Transverse colon (tissue), 4 donors: ENCODE results near the gene FNIP2. TPM values are rescaled to one million over a fixed set of nuclear protein-coding genes. Genes with fewer than 3 reads are reported as not detected.

Source experiments
- DNase-seq: peaks from one replicate; pipeline ENCODE4 v3.0.0-alpha.2; 2019
- H3K27ac ChIP-seq, 4 donors: fragments of 200-600 bp; sonication (generic); 2 replicates each; pipeline ENCODE4 v1.5.1; 2016 to 2018; ENCODE audit warnings: inconsistent platforms in 4 of 4
- H3K27me3 ChIP-seq: fragments of 200-600 bp; sonication (generic); 2 replicates; pipeline ENCODE4 v1.5.1; 2017; ENCODE audit warnings: inconsistent platforms
- H3K36me3 ChIP-seq, 4 donors: fragments of 200-600 bp; sonication (generic); 2 replicates each; pipeline ENCODE4 v1.5.1; 2017 to 2019; ENCODE audit warnings: inconsistent platforms in 4 of 4
- H3K4me1 ChIP-seq, 4 donors: fragments of 200-600 bp; sonication (generic); 2 replicates each; pipeline ENCODE4 v1.5.1; 2017 to 2020; ENCODE audit warnings: inconsistent platforms in 4 of 4
- H3K4me3 ChIP-seq, 4 donors: fragments of 200-600 bp; sonication (generic); 1 replicate in 1 of 4; 2 replicates in 3 of 4; pipeline versions ENCODE4 v1.5.1 to v1.6.1; 2017 to 2019; ENCODE audit warnings: inconsistent platforms in 4 of 4
- H3K9me3 ChIP-seq, 2 donors: fragments of 200-600 bp; sonication (generic); 2 replicates each; pipeline ENCODE4 v1.5.1; 2017 to 2019; ENCODE audit warnings: inconsistent platforms in 2 of 2
- EP300 ChIP-seq: sonication (generic); formaldehyde crosslinking; IDR thresholded peaks from one replicate; pipeline ENCODE4 v1.6.1; 2017; ENCODE audit warnings: antibody characterized with exemption, low read depth
- POLR2A ChIP-seq: fragments of 450-650 bp; IDR thresholded peaks from one replicate; pipeline ENCODE4 v1.6.1; 2016; ENCODE audit warnings: antibody characterized with exemption, mild to moderate bottlenecking, moderate library complexity
- POLR2AphosphoS5 ChIP-seq, 3 donors: sonication (generic); formaldehyde crosslinking; IDR thresholded peaks; one replicate each; pipeline ENCODE4 v1.6.1; 2016; ENCODE audit warnings: antibody characterized with exemption in 3 of 3
- WGBS, 2 donors: methylation state at CpG; one replicate each; pipeline ENCODE4 v1.1.5; 2018; ENCODE audit warnings: low coverage in 1 of 2; 5-methylcytosine and 5-hydroxymethylcytosine counted together
- in situ Hi-C, 4 donors: fragments of 200-750 bp; cut with MboI; loops; one replicate each; pipeline versions ENCODE4 v1.15.0 to v1.15.1; 2017; ENCODE audit warnings: low sequenced_read_pairs in 3 of 4, low pct_ligation_motif_present in 1 of 4, low pct_unique_long_range_greater_than_20kb in 1 of 4
- intact Hi-C: fragments of 100-400 bp; cut with DNase I; formaldehyde crosslinking; loops from one replicate; pipeline ENCODE4 v1.15.1; 2023; ENCODE audit warnings: low total_unique reads
- total RNA-seq, 4 donors: library from RNA; depleted of rRNA; stranded (reverse); fragments of >200 nt; gene quantifications; one replicate each; pipeline ENCODE4 v1.1.0, GENCODE V29; 2016
- TF ChIP-seq, protein P1 (sequence below), 5 experiments: fragments of 200-600 bp in 3 of 5; fragments of 450-650 bp in 2 of 5; sonication (generic) in 3 of 5; IDR thresholded peaks; 1 replicate in 2 of 5; 2 replicates in 3 of 5; pipeline ENCODE4 v1.5.1; 2016 to 2017; ENCODE audit warnings: antibody characterized with exemption in 5 of 5, inconsistent platforms in 3 of 5, mild to moderate bottlenecking in 2 of 5, moderate library complexity in 1 of 5

FNIP2 gene
- total RNA-seq, 4 donors from 2014 or later = 47.2 to 105 (median 64.0) TPM

- in situ Hi-C loops = no loop called here
- Histone ChIP-seq H3K36me3 (no peaks in the 10 kb centered on the region), H3K27me3 (no peaks in the 10 kb centered on the region), H3K4me1 (no peaks in the 10 kb centered on the region), H3K27ac (no peak overlapping the region), H3K4me3 (no peak overlapping the region), H3K9me3 (no peaks in the 10 kb centered on the region)
- no peak for DNase-seq
- TF ChIP-seq POLR2AphosphoS5 (IDR thresholded peaks at IDR 0.05) = no peak
- no peak for TF ChIP-seq POLR2A
- TF ChIP-seq, protein P1, sequence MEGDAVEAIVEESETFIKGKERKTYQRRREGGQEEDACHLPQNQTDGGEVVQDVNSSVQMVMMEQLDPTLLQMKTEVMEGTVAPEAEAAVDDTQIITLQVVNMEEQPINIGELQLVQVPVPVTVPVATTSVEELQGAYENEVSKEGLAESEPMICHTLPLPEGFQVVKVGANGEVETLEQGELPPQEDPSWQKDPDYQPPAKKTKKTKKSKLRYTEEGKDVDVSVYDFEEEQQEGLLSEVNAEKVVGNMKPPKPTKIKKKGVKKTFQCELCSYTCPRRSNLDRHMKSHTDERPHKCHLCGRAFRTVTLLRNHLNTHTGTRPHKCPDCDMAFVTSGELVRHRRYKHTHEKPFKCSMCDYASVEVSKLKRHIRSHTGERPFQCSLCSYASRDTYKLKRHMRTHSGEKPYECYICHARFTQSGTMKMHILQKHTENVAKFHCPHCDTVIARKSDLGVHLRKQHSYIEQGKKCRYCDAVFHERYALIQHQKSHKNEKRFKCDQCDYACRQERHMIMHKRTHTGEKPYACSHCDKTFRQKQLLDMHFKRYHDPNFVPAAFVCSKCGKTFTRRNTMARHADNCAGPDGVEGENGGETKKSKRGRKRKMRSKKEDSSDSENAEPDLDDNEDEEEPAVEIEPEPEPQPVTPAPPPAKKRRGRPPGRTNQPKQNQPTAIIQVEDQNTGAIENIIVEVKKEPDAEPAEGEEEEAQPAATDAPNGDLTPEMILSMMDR (IDR thresholded peaks at IDR 0.05) = no peak
- no peak for TF ChIP-seq EP300
- intact Hi-C loops = no loop called here
Measured at GRCh38 chr4:158930639-158930972, 161.8 kb downstream of the FNIP2 start.

DNA sequence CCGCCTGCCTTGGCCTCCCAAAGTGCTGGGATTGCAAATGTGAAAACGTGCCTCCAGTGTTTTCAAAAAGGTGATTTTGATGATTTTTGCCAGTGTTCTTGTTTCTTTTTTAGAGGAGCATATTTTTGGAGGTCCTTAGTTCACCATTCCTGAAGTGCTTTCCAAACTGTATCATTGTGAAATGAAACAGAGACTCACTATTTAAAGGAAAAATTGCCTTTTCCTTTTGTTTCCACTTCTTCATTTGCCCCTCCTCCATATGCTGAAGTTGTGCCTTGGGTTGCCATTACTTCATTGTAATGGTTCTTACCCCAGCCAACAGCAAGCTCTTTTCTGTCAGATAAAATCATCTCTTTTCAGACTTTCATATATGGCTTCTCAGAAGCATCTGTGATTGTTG, 164.4 kb downstream of the FNIP2 start:
- no peak for TF ChIP-seq POLR2AphosphoS5 (IDR thresholded peaks at IDR 0.05)
- no peak for TF ChIP-seq EP300
- TF ChIP-seq, protein P1 (IDR thresholded peaks at IDR 0.05) = no peak
- TF ChIP-seq POLR2A = no peak
- Histone ChIP-seq H3K4me3 (no peak overlapping the region), H3K27ac (no peak overlapping the region), H3K9me3 (no peaks in the 10 kb centered on the region), H3K4me1 (no peaks in the 10 kb centered on the region), H3K27me3 (no peaks in the 10 kb centered on the region), H3K36me3 (no peaks in the 10 kb centered on the region)
- DNase-seq = no peak
- WGBS, 2 donors = 81 to 82% methylated on average over 2 of the region's 2 CpGs
- intact Hi-C loops (no loop called here), in situ Hi-C loops (no loop called here)

DNA sequence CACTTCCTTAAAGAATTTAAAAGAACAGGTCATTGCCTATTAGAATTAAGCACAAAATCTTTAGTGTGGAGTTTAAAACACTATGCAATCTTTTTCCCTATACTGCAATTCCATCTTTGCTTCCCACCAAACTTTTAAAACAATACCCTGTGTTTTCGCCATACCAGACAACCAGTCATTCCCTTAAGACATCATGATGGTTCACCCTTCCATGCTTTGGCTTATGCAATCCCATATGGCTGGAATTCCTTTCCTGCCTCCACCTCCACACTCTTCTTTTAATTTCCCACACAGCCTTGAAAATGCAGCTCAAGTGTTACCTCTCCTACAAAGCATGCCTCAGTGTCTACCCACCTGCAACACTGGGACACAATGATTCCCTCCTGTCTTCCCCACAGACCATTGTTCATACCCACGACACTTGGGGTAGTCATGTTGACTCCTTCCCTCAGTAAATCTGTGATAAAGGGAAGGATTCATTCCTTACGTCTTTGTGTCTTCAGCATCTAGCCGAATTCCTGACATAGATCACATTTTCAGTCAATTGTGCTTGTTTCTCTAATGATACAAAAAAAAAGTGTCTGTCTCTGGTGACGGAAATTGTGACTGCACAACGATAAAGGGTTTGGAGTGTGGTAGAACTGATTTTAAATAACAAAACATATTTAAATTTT, 166.3 kb downstream of the FNIP2 start:
- 87 to 93% methylated on average over 5 to 6 of the region's 6 CpGs for WGBS, 2 donors
- no peaks in the 10 kb centered on the region for H3K4me1 ChIP-seq
- no peaks in the 10 kb centered on the region for H3K9me3 ChIP-seq
- in situ Hi-C loops = no loop called here
- intact Hi-C loops = no loop called here
- H3K27me3 ChIP-seq = no peaks in the 10 kb centered on the region
- no peak overlapping the region for H3K4me3 ChIP-seq
- DNase-seq = no peak
- TF ChIP-seq POLR2A (no peak), POLR2AphosphoS5 (IDR thresholded peaks at IDR 0.05) (no peak), EP300 (no peak)
- TF ChIP-seq, protein P1 (IDR thresholded peaks at IDR 0.05) = no peak
- no peak overlapping the region for H3K27ac ChIP-seq
- no peaks in the 10 kb centered on the region for H3K36me3 ChIP-seq

DNA sequence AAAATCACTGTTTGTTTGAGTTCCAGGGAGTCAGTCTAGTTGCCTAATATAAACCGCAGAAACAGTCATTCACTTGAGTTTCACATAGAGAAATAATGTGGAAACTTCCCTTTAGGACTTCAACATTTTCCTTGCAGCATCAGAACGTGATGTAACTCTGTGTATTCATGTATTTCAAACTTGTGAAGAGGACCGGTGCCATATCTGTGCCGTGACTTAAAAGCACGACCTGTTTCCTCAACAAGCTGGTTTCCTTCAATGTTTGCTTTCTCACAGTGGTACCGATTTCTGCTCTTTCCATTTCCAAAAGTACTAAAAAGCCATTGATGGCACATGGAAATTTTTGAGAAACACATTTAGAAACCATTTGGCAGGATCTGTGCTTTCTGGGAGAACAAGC, 167.4 kb downstream of the FNIP2 start:
- in situ Hi-C loops (no loop called here), intact Hi-C loops (no loop called here)
- H3K9me3 ChIP-seq = no peaks in the 10 kb centered on the region
- DNase-seq = no peak
- TF ChIP-seq POLR2A (no peak), EP300 (no peak), POLR2AphosphoS5 (IDR thresholded peaks at IDR 0.05) (no peak)
- TF ChIP-seq, protein P1 (IDR thresholded peaks at IDR 0.05) = no peak
- no peaks in the 10 kb centered on the region for H3K36me3 ChIP-seq
- 65 to 83% methylated on average over 6 of the region's 6 CpGs for WGBS, 2 donors
- peak overlapping the region in 2 of 4 donors; percentile 17 to 27 for H3K27ac ChIP-seq
- no peaks in the 10 kb centered on the region for H3K4me1 ChIP-seq
- H3K4me3 ChIP-seq = no peak overlapping the region
- no peaks in the 10 kb centered on the region for H3K27me3 ChIP-seq
